A549 (cell line): ENCODE measurements around the gene TRIM26. TPM values are rescaled to one million over a fixed set of nuclear protein-coding genes. Genes with fewer than 3 reads are reported as not detected.

Experiments
- ATAC-seq, 2 experiments: fragments of 200-7000 bp in 1 of 2; fragments of >200 bp in 1 of 2; cut with Nextera tagmentation in 1 of 2; cut with Tn5 transposase in 1 of 2; 3 replicates each; pipeline versions ENCODE4 v1.8.0 to v1.9.1; 2018 to 2020; ENCODE audit warnings: mild to moderate bottlenecking in 1 of 2, moderate library complexity in 1 of 2
- CTCF ChIA-PET: fragments of 300-600 bp; sonication (Branson Sonifier 250); formaldehyde crosslinking; extraction: SDS; loops from one replicate; lab custom pipeline; 2021; ENCODE audit warnings: antibody characterized with exemption, inconsistent platforms; lab: Yijun Ruan, JAX
- POLR2A ChIA-PET: fragments of 350-600 bp; formaldehyde crosslinking; extraction: SDS; loops from one replicate; lab custom pipeline; 2021; ENCODE audit warnings: antibody characterized with exemption, inconsistent platforms; lab: Yijun Ruan, JAX
- DNase-seq, 2 experiments: peaks; one replicate each; pipeline versions ENCODE4 v3.0.0 to v3.0.0-alpha.2; 2011 to 2016; ENCODE audit warnings: low read depth in 1 of 2, low spot score in 1 of 2
- FAIRE-seq: peaks from 2 replicates; lab custom pipeline; 2011; peaks lifted over from hg19 to GRCh38; lab: Jason Lieb, UNC
- H3K27ac ChIP-seq, 2 experiments: fragments of >200 bp; sonication (Bioruptor Twin); formaldehyde crosslinking; 3 replicates each; pipeline ENCODE4 v1.5.1; 2016 to 2017
- H3K4me1 ChIP-seq: fragments of >200 bp; sonication (Bioruptor Twin); formaldehyde crosslinking; 3 replicates; pipeline ENCODE4 v1.6.1; 2016
- H3K4me2 ChIP-seq: fragments of >200 bp; sonication (Bioruptor Twin); formaldehyde crosslinking; 3 replicates; pipeline ENCODE4 v1.6.1; 2016
- H3K4me3 ChIP-seq: fragments of >200 bp; sonication (Bioruptor Twin); formaldehyde crosslinking; 3 replicates; pipeline ENCODE4 v1.5.1; 2016
- H3K9me3 ChIP-seq: fragments of >200 bp; sonication (Bioruptor Twin); formaldehyde crosslinking; 3 replicates; pipeline ENCODE4 v1.6.1; 2016
- CBX2 ChIP-seq: fragments of 200-600 bp; sonication (generic); IDR thresholded peaks from 2 replicates; pipeline ENCODE4 v1.6.1; 2016; ENCODE audit warnings: low read depth, mild to moderate bottlenecking, borderline replicate concordance
- CHD4 ChIP-seq: fragments of 200-600 bp; sonication (generic); IDR thresholded peaks from 2 replicates; pipeline ENCODE4 v1.6.1; 2016; ENCODE audit warnings: antibody characterized with exemption, mild to moderate bottlenecking, borderline replicate concordance
- EHMT2 ChIP-seq: fragments of 200-600 bp; sonication (generic); IDR thresholded peaks from 2 replicates; pipeline ENCODE4 v1.6.1; 2016; ENCODE audit warnings: antibody characterized with exemption, low read depth, mild to moderate bottlenecking, moderate library complexity
- EP300 ChIP-seq, 2 experiments: fragments of >200 bp; sonication (Bioruptor Twin); formaldehyde crosslinking; IDR thresholded peaks; 2 replicates in 1 of 2; 3 replicates in 1 of 2; pipeline ENCODE4 v1.6.1; 2016 to 2017
- FOSB ChIP-seq: fragments of 250-450 bp; sonication (Bioruptor Pico); IDR thresholded peaks from 2 replicates; pipeline ENCODE4 v1.5.0; 2020; ENCODE audit warnings: mild to moderate bottlenecking, moderate library complexity
- FOSL2 ChIP-seq, 2 experiments: fragments of 450-650 bp in 1 of 2; fragments of >200 bp in 1 of 2; sonication (Bioruptor Twin) in 1 of 2; formaldehyde crosslinking; IDR thresholded peaks; 2 replicates each; pipeline versions ENCODE4 v1.5.0 to v1.6.1; 2016 to 2020; ENCODE audit warnings: mild to moderate bottlenecking in 1 of 2, moderate library complexity in 1 of 2
- HDAC2 ChIP-seq: fragments of 200-600 bp; sonication (generic); IDR thresholded peaks from 2 replicates; pipeline ENCODE4 v1.6.1; 2016
- HEYL ChIP-seq: fragments of 250-450 bp; sonication (Bioruptor Pico); IDR thresholded peaks from 2 replicates; pipeline ENCODE4 v1.8.0; 2021; ENCODE audit warnings: mild to moderate bottlenecking, moderate library complexity
- JUNB ChIP-seq: fragments of >200 bp; sonication (Bioruptor Twin); formaldehyde crosslinking; IDR thresholded peaks from 2 replicates; pipeline ENCODE4 v1.6.1; 2016
- NPAS2 ChIP-seq: fragments of 250-450 bp; sonication (Bioruptor Pico); IDR thresholded peaks from 2 replicates; pipeline ENCODE4 v1.8.0; 2022; ENCODE audit warnings: mild to moderate bottlenecking, moderate library complexity, borderline replicate concordance
- NR3C1 ChIP-seq: fragments of >200 bp; sonication (Bioruptor Twin); formaldehyde crosslinking; IDR thresholded peaks from 3 replicates; pipeline ENCODE4 v1.6.1; 2017
- POLR2A ChIP-seq: IDR thresholded peaks from 2 replicates; pipeline ENCODE4 v1.6.1; 2012; ENCODE audit warnings: mild to moderate bottlenecking, low read length
- RARB ChIP-seq: fragments of 250-450 bp; sonication (Bioruptor Pico); IDR thresholded peaks from 2 replicates; pipeline ENCODE4 v1.8.0; 2021; ENCODE audit warnings: mild to moderate bottlenecking, moderate library complexity
- RNF2 ChIP-seq: fragments of 200-600 bp; sonication (generic); IDR thresholded peaks from 2 replicates; pipeline ENCODE4 v1.6.1; 2016; ENCODE audit warnings: low read depth, mild to moderate bottlenecking, antibody characterized with exemption, moderate library complexity, borderline replicate concordance
- TFCP2L1 ChIP-seq: fragments of 250-450 bp; sonication (Bioruptor Pico); IDR thresholded peaks from 2 replicates; pipeline ENCODE4 v1.5.0; 2021; ENCODE audit warnings: mild to moderate bottlenecking
- TP53 ChIP-seq: fragments of 250-450 bp; sonication (Bioruptor Pico); IDR thresholded peaks from 2 replicates; pipeline ENCODE4 v1.5.0; 2021; ENCODE audit warnings: mild to moderate bottlenecking, moderate library complexity
- ZC3H11A ChIP-seq: fragments of 450-650 bp; IDR thresholded peaks from 2 replicates; pipeline ENCODE4 v1.6.1; 2014; ENCODE audit warnings: antibody characterized with exemption, mild to moderate bottlenecking
- ZSCAN20 ChIP-seq: fragments of 250-450 bp; sonication (Bioruptor Pico); IDR thresholded peaks from 2 replicates; pipeline ENCODE4 v1.8.0; 2022; ENCODE audit warnings: mild to moderate bottlenecking, moderate library complexity
- WGBS: methylation state at CpG from one replicate; pipeline ENCODE4 v1.1.6; 2017; ENCODE audit errors: missing lambda C conversion rate; 5-methylcytosine and 5-hydroxymethylcytosine counted together
- polyA plus RNA-seq, 4 experiments: library from polyadenylated mRNA; depleted of rRNA in 3 of 4; stranded (reverse); fragments of >200 nt; fragmentation: RNase III in 1 of 4; extraction: RNeasy Plus Mini Kit Qiagen cat#74134 plus additional on column Dnase treatment in 1 of 4; gene quantifications; 2 replicates in 3 of 4; 3 replicates in 1 of 4; pipeline ENCODE4 v1.2.3, GENCODE V29; 2011 to 2017
- TF ChIP-seq, protein P1 (sequence below): fragments of >200 bp; sonication (Bioruptor Twin); formaldehyde crosslinking; IDR thresholded peaks from 3 replicates; pipeline ENCODE4 v1.6.1; 2016
- TF ChIP-seq, protein P2 (sequence below): fragments of 250-450 bp; sonication (Bioruptor Pico); IDR thresholded peaks from 2 replicates; pipeline ENCODE4 v1.5.0; 2021; ENCODE audit warnings: mild to moderate bottlenecking, moderate library complexity, borderline replicate concordance

TRIM26 gene
- polyA plus RNA-seq, 2 of the 4 experiments (the other 2 are of a cell fraction), result 30.4 TPM

DNA sequence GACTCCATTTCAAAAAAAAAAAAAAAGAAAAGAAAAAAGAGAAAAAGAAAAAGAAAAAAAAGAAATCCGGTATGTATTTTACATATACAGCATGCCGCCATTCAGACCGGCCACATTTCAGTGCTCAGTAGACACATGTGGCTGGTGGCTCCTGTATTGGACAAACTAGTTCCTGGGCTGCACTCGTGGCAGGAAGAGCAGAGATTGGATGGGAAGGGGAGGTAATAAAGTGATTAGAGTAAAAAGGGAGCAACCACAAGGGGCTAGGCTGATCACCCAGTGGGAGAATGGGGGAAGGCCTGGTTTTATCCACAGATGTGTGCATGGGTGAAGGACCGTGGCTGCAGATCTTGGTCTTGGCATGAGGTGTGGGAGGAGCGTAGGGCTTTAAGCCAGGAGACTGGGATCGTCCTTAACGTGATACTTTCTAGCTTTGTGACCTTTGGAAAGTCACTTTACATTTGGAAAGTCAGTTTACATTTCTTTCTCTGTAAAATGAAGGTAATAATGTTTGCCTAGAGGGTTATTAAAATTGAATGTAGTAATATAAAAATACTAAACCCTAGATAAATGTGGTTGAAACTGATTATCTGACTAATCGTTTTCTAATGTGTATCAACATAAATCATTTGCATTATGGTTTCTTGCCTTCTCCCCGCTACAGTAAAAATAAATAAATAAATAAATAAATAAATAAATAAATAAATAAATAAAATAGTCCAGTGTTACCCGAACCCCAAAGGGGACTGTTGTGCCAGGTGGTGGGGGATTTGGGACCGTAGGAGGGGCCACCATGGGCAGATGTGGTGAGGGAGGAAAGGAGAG, 50.7 kb downstream of the TRIM26 start:
- TF ChIP-seq ZC3H11A (peak; percentile 66), RNF2 (no peak)
- no peak for DNase-seq
- Histone ChIP-seq H3K4me3 (peak overlapping the region; percentile 33), H3K4me1 (0 out of 3 replicates have a peak, but pooled peaks cover 3% of the 10 kb centered on the region), H3K27ac (peak overlapping the region in 1 of 2 experiments; percentile 52; a peak in 1 of 6 replicates), H3K9me3 (no peaks in the 10 kb centered on the region), H3K4me2 (peak overlapping the region; percentile 70)
- FAIRE-seq, result no peak
- POLR2A ChIA-PET, result no interaction called here
- ATAC-seq, result no peak
- 55% methylated on average over 12 of the region's 12 CpGs for WGBS
- CTCF ChIA-PET, result interaction anchor here (0.6 kb wide), 1 partner anchor 11 kb away, joined by 3 read pairs; no protein-coding TSS in a partner anchor

DNA sequence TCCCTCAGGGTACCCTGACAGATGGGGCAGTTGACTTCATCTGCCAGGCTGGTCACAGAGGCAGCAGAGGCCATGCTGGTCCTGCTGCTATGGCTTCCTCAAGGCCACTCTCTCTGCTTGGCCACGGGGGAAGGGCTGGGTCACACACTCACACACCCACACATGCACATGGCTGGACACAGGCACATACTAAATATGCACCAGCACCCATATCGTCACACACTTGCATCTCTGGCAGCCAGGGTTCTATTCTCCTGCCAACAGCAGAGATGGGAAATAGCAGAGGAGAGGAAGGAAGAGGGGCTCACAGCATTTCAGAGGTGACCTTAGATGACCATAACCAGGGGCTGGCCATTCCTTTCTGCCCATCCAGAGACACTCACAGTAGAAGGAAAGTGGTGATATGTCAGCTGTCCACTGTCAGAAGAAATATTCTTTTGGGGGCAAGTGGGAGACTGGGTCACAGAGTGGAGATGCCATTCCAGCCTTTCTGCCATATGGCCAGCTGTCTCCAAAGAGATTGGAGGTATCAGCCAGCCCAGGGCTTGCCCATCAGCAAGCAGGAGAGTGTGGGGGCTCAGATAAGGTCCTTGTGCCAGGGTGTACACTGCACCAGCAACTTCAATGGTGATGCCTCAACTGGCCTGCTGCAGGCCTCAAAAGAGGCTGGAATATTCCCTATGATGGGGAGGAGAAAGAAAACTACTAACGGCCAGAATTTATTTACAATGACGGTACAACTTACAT, 52.2 kb downstream of the TRIM26 start, which contains the start of gene TRIM10:
Gene TRIM10, minus strand, starts transcription at position 427 of the 747 bp plus-strand sequence. Its CDS starts 353 bp downstream, at position 74.
- no peak for TF ChIP-seq NR3C1
- no peak for TF ChIP-seq CBX2
- TF ChIP-seq, protein P1, sequence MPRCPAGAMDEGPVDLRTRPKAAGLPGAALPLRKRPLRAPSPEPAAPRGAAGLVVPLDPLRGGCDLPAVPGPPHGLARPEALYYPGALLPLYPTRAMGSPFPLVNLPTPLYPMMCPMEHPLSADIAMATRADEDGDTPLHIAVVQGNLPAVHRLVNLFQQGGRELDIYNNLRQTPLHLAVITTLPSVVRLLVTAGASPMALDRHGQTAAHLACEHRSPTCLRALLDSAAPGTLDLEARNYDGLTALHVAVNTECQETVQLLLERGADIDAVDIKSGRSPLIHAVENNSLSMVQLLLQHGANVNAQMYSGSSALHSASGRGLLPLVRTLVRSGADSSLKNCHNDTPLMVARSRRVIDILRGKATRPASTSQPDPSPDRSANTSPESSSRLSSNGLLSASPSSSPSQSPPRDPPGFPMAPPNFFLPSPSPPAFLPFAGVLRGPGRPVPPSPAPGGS, result no peak
- TF ChIP-seq FOSL2 (IDR thresholded peaks at IDR 0.05), result no peak
- TF ChIP-seq FOSL2 (CRISPR knock-in tag; IDR thresholded peaks at IDR 0.05), result no peak
- no peak for TF ChIP-seq EP300 (IDR thresholded peaks at IDR 0.05)
- TF ChIP-seq RARB (CRISPR knock-in tag), result no peak
- no peak for TF ChIP-seq NPAS2 (CRISPR knock-in tag)
- no peak for TF ChIP-seq HDAC2
- no peak for TF ChIP-seq CHD4
- TF ChIP-seq ZSCAN20 (CRISPR knock-in tag), result no peak
- TF ChIP-seq FOSB (CRISPR knock-in tag), result no peak
- TF ChIP-seq, protein P2, sequence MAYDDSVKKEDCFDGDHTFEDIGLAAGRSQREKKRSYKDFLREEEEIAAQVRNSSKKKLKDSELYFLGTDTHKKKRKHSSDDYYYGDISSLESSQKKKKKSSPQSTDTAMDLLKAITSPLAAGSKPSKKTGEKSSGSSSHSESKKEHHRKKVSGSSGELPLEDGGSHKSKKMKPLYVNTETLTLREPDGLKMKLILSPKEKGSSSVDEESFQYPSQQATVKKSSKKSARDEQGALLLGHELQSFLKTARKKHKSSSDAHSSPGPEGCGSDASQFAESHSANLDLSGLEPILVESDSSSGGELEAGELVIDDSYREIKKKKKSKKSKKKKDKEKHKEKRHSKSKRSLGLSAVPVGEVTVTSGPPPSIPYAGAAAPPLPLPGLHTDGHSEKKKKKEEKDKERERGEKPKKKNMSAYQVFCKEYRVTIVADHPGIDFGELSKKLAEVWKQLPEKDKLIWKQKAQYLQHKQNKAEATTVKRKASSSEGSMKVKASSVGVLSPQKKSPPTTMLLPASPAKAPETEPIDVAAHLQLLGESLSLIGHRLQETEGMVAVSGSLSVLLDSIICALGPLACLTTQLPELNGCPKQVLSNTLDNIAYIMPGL (CRISPR knock-in tag), result no peak
- no peak for TF ChIP-seq TFCP2L1
- TF ChIP-seq JUNB, result no peak
- no peak for TF ChIP-seq TP53
- no peak for TF ChIP-seq HEYL (CRISPR knock-in tag)
- TF ChIP-seq POLR2A, result no peak
- no peak for TF ChIP-seq EHMT2
- peaks cover 13% of the 10 kb centered on the region for H3K4me1 ChIP-seq
- H3K4me2 ChIP-seq, result no peak within 1 kb of the TSS
- FAIRE-seq, result no peak
- ChIA-PET POLR2A (no interaction called here), CTCF (interaction anchor here (0.9 kb wide), 1 partner anchor 16 kb away, joined by 4 read pairs; no protein-coding TSS in a partner anchor)
- no peaks in the 10 kb centered on the region for H3K9me3 ChIP-seq
- no peak within 1 kb of the TSS for H3K4me3 ChIP-seq
- no peak for DNase-seq
- no peak within 1 kb of the TSS for H3K27ac ChIP-seq
- no peak for ATAC-seq
- 71% methylated on average over 4 of the region's 4 CpGs for WGBS
